Measurements from ENCODE around the gene MR1. TPM values are rescaled to one million over a fixed set of nuclear protein-coding genes. Genes with fewer than 3 reads are reported as not detected.

MR1 gene
- total and polyA plus RNA-seq, 2 of the 13 experiments (the other 11 are each of a cell fraction or from before 2014, with no cell fraction given) = 7.7 to 10.4 TPM

- TF ChIP-seq ZNF225 (CRISPR knock-in tag; IDR thresholded peaks at IDR 0.05) (0 out of 2 replicates have a peak, but pooled peaks have one; percentile 10), MBNL3 (CRISPR knock-in tag; conservative IDR thresholded peaks at IDR 0.05) (no peak), NKX3-1 (CRISPR knock-in tag; IDR thresholded peaks at IDR 0.05) (0 out of 2 replicates have a peak, but pooled peaks have one; percentile 55), XBP1 (CRISPR knock-in tag; IDR thresholded peaks at IDR 0.05) (no peak), SALL1 (CRISPR knock-in tag; IDR thresholded peaks at IDR 0.05) (peak; percentile 62; the same call in 1 of the 2 replicates), ZNF12 (CRISPR knock-in tag; IDR thresholded peaks at IDR 0.05) (no peak), DNMT1 (CRISPR knock-in tag; IDR thresholded peaks at IDR 0.05) (no peak), TAF15 (IDR thresholded peaks at IDR 0.05; ENCODE audit: low read depth, low read length, poor library complexity, severe bottlenecking) (no peak), ZFP37 (CRISPR knock-in tag; IDR thresholded peaks at IDR 0.05; ENCODE audit: borderline replicate concordance) (no peak), PLSCR1 (CRISPR knock-in tag; IDR thresholded peaks at IDR 0.05; ENCODE audit: borderline replicate concordance) (no peak), ZNF546 (CRISPR knock-in tag; conservative IDR thresholded peaks at IDR 0.05) (peak; percentile 57; the same call in 1 of the 2 replicates), ZNF30 (CRISPR knock-in tag; IDR thresholded peaks at IDR 0.05) (0 out of 2 replicates have a peak, but pooled peaks have one; percentile 41), TCF7L2 (IDR thresholded peaks at IDR 0.05; ENCODE audit: low read depth, low read length) (no peak), MAZ (IDR thresholded peaks at IDR 0.05; ENCODE audit: borderline replicate concordance, low read depth, low read length) (0 out of 2 replicates have a peak, but pooled peaks have one; percentile 54), MAZ (CRISPR knock-in tag; IDR thresholded peaks at IDR 0.05; ENCODE audit: low read depth) (peak; percentile 93), GFI1 (CRISPR knock-in tag; IDR thresholded peaks at IDR 0.05; ENCODE audit: borderline replicate concordance) (no peak; the same call in 1 of the 2 replicates), E2F1 (CRISPR knock-in tag; IDR thresholded peaks at IDR 0.05) (0 out of 2 replicates have a peak, but pooled peaks have one; percentile 39), NRL (CRISPR knock-in tag; IDR thresholded peaks at IDR 0.05; ENCODE audit: borderline replicate concordance) (no peak), RAD21 (CRISPR knock-in tag; IDR thresholded peaks at IDR 0.05) (0 out of 2 replicates have a peak, but pooled peaks have one; percentile 16), ZNF710 (CRISPR knock-in tag; IDR thresholded peaks at IDR 0.05; ENCODE audit: borderline replicate concordance) (no peak), TAF1 (CRISPR knock-in tag; IDR thresholded peaks at IDR 0.05) (no peak; the same call in 1 of the 2 replicates), TBL1XR1 (IDR thresholded peaks at IDR 0.05; ENCODE audit: borderline replicate concordance, low read length, partially characterized antibody) (no peak), ZNF274 (CRISPR knock-in tag; IDR thresholded peaks at IDR 0.05) (peak; percentile 55; the same call in 1 of the 2 replicates), TOPORS (CRISPR knock-in tag; IDR thresholded peaks at IDR 0.05) (no peak), ATRX (CRISPR knock-in tag; IDR thresholded peaks at IDR 0.05; ENCODE audit: borderline replicate concordance) (no peak)
Measured at GRCh38 chr1:181105134-181106021, 71.6 kb downstream of the MR1 start (continued).
